Peyer's patch (tissue), 4 donors: ENCODE results near the gene ARF3.
"Not testable (repeated sequence)": the region's sequence is repeated elsewhere in the genome, so short reads cannot be mapped to it uniquely, and the experiment has no call there.

Experiments
- POLR2A ChIP-seq, 2 donors: fragments of 450-650 bp; IDR thresholded peaks; one replicate each; pipeline ENCODE4 v1.5.1; 2017; ENCODE audit warnings: antibody characterized with exemption in 2 of 2, mild to moderate bottlenecking in 2 of 2, moderate library complexity in 2 of 2
- TF ChIP-seq, protein P1 (sequence below), 6 experiments: fragments of 450-650 bp in 4 of 6; fragments of 200-600 bp in 2 of 6; sonication (generic) in 1 of 6; IDR thresholded peaks; one replicate each; pipeline ENCODE4 v1.5.1; 2017 to 2019; ENCODE audit warnings: antibody characterized with exemption in 6 of 6, mild to moderate bottlenecking in 3 of 6, moderate library complexity in 1 of 6

DNA sequence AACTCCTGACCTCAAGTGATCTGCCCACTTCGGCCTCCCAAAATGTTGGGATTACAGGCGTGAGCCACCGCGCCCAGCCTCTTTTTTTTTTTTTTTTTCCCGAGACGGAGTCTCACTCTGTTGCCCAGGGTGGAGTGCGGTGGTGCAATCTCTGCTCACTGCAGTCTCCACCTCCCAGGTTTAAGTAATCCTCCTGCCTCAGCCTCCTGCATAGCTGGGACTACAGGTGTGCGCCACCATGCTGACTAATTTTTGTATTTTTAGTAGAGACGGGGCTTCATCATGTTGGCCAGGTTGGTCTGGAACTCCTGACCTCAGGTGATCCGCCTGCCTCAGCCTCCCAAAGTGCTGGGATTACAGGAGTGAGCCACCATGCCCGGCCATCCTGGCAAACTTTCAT is 47.6 kb downstream of the ARF3 start:
- TF ChIP-seq POLR2A (IDR thresholded peaks at IDR 0.05), result not testable (repeated sequence)
- TF ChIP-seq, protein P1, sequence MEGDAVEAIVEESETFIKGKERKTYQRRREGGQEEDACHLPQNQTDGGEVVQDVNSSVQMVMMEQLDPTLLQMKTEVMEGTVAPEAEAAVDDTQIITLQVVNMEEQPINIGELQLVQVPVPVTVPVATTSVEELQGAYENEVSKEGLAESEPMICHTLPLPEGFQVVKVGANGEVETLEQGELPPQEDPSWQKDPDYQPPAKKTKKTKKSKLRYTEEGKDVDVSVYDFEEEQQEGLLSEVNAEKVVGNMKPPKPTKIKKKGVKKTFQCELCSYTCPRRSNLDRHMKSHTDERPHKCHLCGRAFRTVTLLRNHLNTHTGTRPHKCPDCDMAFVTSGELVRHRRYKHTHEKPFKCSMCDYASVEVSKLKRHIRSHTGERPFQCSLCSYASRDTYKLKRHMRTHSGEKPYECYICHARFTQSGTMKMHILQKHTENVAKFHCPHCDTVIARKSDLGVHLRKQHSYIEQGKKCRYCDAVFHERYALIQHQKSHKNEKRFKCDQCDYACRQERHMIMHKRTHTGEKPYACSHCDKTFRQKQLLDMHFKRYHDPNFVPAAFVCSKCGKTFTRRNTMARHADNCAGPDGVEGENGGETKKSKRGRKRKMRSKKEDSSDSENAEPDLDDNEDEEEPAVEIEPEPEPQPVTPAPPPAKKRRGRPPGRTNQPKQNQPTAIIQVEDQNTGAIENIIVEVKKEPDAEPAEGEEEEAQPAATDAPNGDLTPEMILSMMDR (IDR thresholded peaks at IDR 0.05), result not testable (repeated sequence)
